ENCODE results near the gene NR5A1.

DNA sequence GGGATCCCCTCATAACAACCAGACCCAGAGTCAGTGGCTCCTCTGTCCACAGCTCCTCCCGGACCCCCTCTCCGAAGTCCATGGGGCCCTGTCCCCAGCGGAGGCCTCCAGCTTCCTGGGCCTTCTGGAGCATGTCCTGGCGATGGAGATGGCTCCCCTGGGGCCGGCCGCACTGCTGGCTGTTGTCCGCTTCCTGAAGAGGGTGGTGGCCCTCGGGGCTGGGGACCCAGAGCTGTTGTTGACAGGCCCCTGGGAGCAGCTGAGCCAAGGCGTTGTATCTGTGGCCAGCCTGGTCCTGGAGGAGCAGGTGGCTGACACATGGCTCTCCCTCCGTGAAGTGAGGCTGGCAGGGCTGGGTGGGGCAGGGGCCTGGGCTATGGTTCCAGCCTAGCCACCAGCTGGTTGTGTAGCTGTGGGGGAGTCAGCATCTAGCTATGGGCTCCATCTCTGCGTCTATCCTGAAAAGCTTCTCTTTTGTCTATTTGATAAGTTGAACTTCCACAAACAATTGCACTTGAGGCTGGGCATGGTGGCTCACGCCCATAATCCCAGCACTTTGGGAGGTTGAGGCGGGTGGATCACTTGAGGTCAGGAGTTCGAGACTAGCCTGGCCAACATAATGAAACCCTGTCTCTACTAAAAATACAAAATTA is 52.3 kb downstream of the NR5A1 start:
- TF ChIP-seq EP300 (IDR thresholded peaks at IDR 0.05; ENCODE audit: low read depth): no peak
- TF ChIP-seq, protein P1, sequence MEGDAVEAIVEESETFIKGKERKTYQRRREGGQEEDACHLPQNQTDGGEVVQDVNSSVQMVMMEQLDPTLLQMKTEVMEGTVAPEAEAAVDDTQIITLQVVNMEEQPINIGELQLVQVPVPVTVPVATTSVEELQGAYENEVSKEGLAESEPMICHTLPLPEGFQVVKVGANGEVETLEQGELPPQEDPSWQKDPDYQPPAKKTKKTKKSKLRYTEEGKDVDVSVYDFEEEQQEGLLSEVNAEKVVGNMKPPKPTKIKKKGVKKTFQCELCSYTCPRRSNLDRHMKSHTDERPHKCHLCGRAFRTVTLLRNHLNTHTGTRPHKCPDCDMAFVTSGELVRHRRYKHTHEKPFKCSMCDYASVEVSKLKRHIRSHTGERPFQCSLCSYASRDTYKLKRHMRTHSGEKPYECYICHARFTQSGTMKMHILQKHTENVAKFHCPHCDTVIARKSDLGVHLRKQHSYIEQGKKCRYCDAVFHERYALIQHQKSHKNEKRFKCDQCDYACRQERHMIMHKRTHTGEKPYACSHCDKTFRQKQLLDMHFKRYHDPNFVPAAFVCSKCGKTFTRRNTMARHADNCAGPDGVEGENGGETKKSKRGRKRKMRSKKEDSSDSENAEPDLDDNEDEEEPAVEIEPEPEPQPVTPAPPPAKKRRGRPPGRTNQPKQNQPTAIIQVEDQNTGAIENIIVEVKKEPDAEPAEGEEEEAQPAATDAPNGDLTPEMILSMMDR (IDR thresholded peaks at IDR 0.05): no peak

All from transverse colon (tissue), 3 donors.